Smooth muscle cell of the brain vasculature (primary cell): Measurements from ENCODE around the gene TRRAP.

Experiments
- DNase-seq: peaks from one replicate; pipeline ENCODE4 v3.0.0-alpha.2; 2012; ENCODE audit warnings: low read depth, low spot score

Gene TRRAP

DNA sequence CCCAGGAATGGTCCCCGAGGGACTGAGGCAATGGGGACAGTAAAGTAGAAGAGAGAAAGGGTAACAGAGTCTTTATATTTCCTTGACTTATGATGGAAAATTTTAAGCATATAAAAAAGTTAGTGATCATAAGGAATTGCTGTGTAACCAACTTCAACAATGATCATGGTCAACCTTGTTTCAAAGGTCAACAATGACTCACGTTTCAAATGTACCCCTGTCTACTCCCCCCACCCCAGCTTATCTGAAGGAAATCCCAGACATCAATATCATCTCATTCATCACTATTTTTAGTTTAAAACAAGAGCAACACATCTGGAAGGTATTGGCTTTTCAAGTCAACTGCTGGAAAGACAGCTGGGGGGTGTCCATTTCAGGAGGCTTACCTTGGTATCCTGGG, 172.6 kb downstream of the TRRAP start:
- DNase-seq, result no peak

DNA sequence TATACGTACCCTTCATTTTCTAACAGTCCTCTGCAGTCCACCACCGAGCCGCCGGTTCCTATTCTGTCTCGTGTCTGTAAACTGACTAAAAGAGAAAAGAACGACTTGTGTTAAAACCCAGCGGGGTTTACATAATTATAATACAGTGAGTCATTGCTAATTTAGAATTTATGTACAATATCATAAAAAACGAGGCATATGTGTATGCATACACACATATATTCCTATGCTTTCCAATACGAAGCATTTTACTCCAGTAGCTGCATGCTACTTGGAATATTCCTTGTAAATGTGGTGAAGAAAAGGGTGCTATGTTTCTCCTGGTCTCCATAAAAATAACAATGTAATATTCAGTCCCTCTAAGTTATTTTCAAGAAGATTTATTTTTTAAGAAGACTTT, 176.4 kb downstream of the TRRAP start:
- DNase-seq, result no peak

- no peak for DNase-seq
Measured at GRCh38 chr7:99061001-99061776, 182.9 kb downstream of the TRRAP start.
